NT2/D1 (cell line): ENCODE results near the gene SNRPA.

Experiments used
- DNase-seq: peaks from one replicate; pipeline ENCODE4 v3.0.0-alpha.2; 2011; ENCODE audit warnings: low read depth, low spot score
- H3K27me3 ChIP-seq: 2 replicates; pipeline ENCODE4 v1.6.0; 2011; ENCODE audit warnings: mild to moderate bottlenecking; ENCODE audit not compliant: insufficient read length, insufficient read depth
- H3K36me3 ChIP-seq: 2 replicates; pipeline ENCODE4 v1.6.1; 2011; ENCODE audit warnings: mild to moderate bottlenecking, low read length, mixed read lengths; ENCODE audit not compliant: insufficient read depth, insufficient read length
- H3K4me1 ChIP-seq: 2 replicates; pipeline ENCODE4 v1.5.1; 2011; ENCODE audit not compliant: insufficient read depth, insufficient read length
- H3K4me3 ChIP-seq: 2 replicates; pipeline ENCODE4 v1.5.1; 2011; ENCODE audit warnings: low read depth; ENCODE audit not compliant: insufficient read length
- H3K9ac ChIP-seq: 2 replicates; pipeline ENCODE4 v1.6.0; 2011; ENCODE audit warnings: low read depth; ENCODE audit not compliant: insufficient read length
- H3K9me3 ChIP-seq: 2 replicates; pipeline ENCODE4 v1.5.1; 2011; ENCODE audit warnings: mild to moderate bottlenecking, low read length; ENCODE audit not compliant: insufficient read depth
- SUZ12 ChIP-seq: IDR thresholded peaks from 2 replicates; pipeline ENCODE4 v1.6.1; 2011; ENCODE audit not compliant: insufficient read length, insufficient read depth; ENCODE audit errors: extremely low read depth
- YY1 ChIP-seq: IDR thresholded peaks from 2 replicates; pipeline ENCODE4 v1.6.1; 2011; ENCODE audit not compliant: insufficient read length, insufficient read depth
- ZNF274 ChIP-seq: IDR thresholded peaks from 2 replicates; pipeline ENCODE4 v1.6.1; 2011; ENCODE audit warnings: mild to moderate bottlenecking, low read depth, low read length

The SNRPA gene

GRCh38 chr19:40791996-40792395 is 41.0 kb downstream of the SNRPA start:
- Histone ChIP-seq H3K9ac (no peak overlapping the region), H3K4me1 (no peaks in the 10 kb centered on the region), H3K9me3 (no peaks in the 10 kb centered on the region), H3K27me3 (no peaks in the 10 kb centered on the region), H3K4me3 (no peak overlapping the region), H3K36me3 (peaks cover 7% of the 10 kb centered on the region)
- DNase-seq = no peak
- TF ChIP-seq YY1 (no peak), SUZ12 (no peak), ZNF274 (no peak)

GRCh38 chr19:40797166-40797962 is 46.4 kb downstream of the SNRPA start:
- Histone ChIP-seq H3K27me3 (no peaks in the 10 kb centered on the region), H3K4me1 (peaks cover 13% of the 10 kb centered on the region), H3K9me3 (no peaks in the 10 kb centered on the region), H3K4me3 (no peak overlapping the region), H3K36me3 (peaks cover 20% of the 10 kb centered on the region), H3K9ac (no peak overlapping the region)
- DNase-seq = no peak
- TF ChIP-seq SUZ12 (no peak), YY1 (no peak)

- peaks cover 28% of the 10 kb centered on the region for H3K36me3 ChIP-seq
- peaks cover 18% of the 10 kb centered on the region for H3K4me1 ChIP-seq
- H3K4me3 ChIP-seq = peak overlapping the region; percentile 36
- no peaks in the 10 kb centered on the region for H3K9me3 ChIP-seq
- no peak for TF ChIP-seq ZNF274
- no peak for TF ChIP-seq SUZ12
- TF ChIP-seq YY1 = no peak
- peak overlapping the region; percentile 80 for H3K9ac ChIP-seq
- H3K27me3 ChIP-seq = no peaks in the 10 kb centered on the region
- peak; percentile 58 for DNase-seq
These were observed 47.1 kb downstream of the SNRPA start for GRCh38 chr19:40797963-40798682.

GRCh38 chr19:40798683-40799557 is 47.9 kb downstream of the SNRPA start, which contains the start of gene EGLN2:
EGLN2 (plus strand) TSS chr19:40799191; CDS start chr19:40800573, 1,382 bp downstream.
- peaks cover 36% of the 10 kb centered on the region for H3K36me3 ChIP-seq
- H3K9me3 ChIP-seq = no peaks in the 10 kb centered on the region
- peak within 1 kb of the TSS; percentile 85 for H3K9ac ChIP-seq
- H3K27me3 ChIP-seq = no peaks in the 10 kb centered on the region
- H3K4me3 ChIP-seq = peak within 1 kb of the TSS; percentile 71
- peak; percentile 98 for DNase-seq
- H3K4me1 ChIP-seq = peaks cover 25% of the 10 kb centered on the region
- TF ChIP-seq YY1 = no peak
- no peak for TF ChIP-seq ZNF274
- TF ChIP-seq SUZ12 = no peak

- TF ChIP-seq SUZ12 (no peak), ZNF274 (no peak), YY1 (no peak)
- Histone ChIP-seq H3K27me3 (no peaks in the 10 kb centered on the region), H3K9me3 (no peaks in the 10 kb centered on the region), H3K4me1 (peaks cover 30% of the 10 kb centered on the region), H3K36me3 (peaks cover 44% of the 10 kb centered on the region), H3K4me3 (peak overlapping the region; percentile 71), H3K9ac (peak overlapping the region; percentile 85)
- DNase-seq = no peak
These were observed 48.7 kb downstream of the SNRPA start for GRCh38 chr19:40799558-40800338.

GRCh38 chr19:40800339-40800996 is 49.5 kb downstream of the SNRPA start:
- Histone ChIP-seq H3K4me3 (peak overlapping the region; percentile 71), H3K36me3 (peaks cover 51% of the 10 kb centered on the region), H3K9ac (peak overlapping the region; percentile 85), H3K27me3 (no peaks in the 10 kb centered on the region), H3K4me1 (peaks cover 33% of the 10 kb centered on the region), H3K9me3 (no peaks in the 10 kb centered on the region)
- no peak for DNase-seq
- TF ChIP-seq ZNF274 (no peak), YY1 (no peak), SUZ12 (no peak)
